Endothelial cell of umbilical vein (primary cell): Measurements from ENCODE around the gene EZR.

ENCODE experiments used
- CTCF ChIP-seq, 2 donors: IDR thresholded peaks; 1 replicate in 1 of 2; 2 replicates in 1 of 2; pipeline ENCODE4 v1.5.1; 2011; ENCODE audit warnings: low read length in 2 of 2, mild to moderate bottlenecking in 2 of 2, moderate library complexity in 2 of 2, control low read depth in 1 of 2, inconsistent platforms in 1 of 2, low read depth in 1 of 2; ENCODE audit not compliant: insufficient read depth in 1 of 2; ENCODE audit errors: extremely low read depth in 1 of 2
- EZH2 ChIP-seq: IDR thresholded peaks from 2 replicates; pipeline ENCODE4 v1.6.1; 2012; ENCODE audit warnings: borderline replicate concordance, low read depth, mild to moderate bottlenecking, moderate library complexity, low read length, inconsistent platforms; ENCODE audit not compliant: severe bottlenecking
- GATA2 ChIP-seq: IDR thresholded peaks from 2 replicates; pipeline ENCODE4 v1.7.0; 2011; ENCODE audit warnings: low read depth, mild to moderate bottlenecking, moderate library complexity, mixed read lengths, low read length; ENCODE audit not compliant: insufficient read length, insufficient read depth
- JUN ChIP-seq: IDR thresholded peaks from 2 replicates; pipeline ENCODE4 v1.6.1; 2011; ENCODE audit warnings: borderline replicate concordance, low read depth; ENCODE audit not compliant: insufficient read length, insufficient read depth
- MAX ChIP-seq: IDR thresholded peaks from 2 replicates; pipeline ENCODE4 v1.6.1; 2011; ENCODE audit not compliant: insufficient read depth, insufficient read length
- MYC ChIP-seq: IDR thresholded peaks from one replicate; pipeline ENCODE4 v1.6.1; 2011; ENCODE audit warnings: mild to moderate bottlenecking, low read depth, low read length
- POLR2A ChIP-seq: IDR thresholded peaks from 2 replicates; pipeline ENCODE4 v1.6.1; 2012; ENCODE audit warnings: low read depth, mild to moderate bottlenecking, control low read depth, low read length
- POLR2AphosphoS5 ChIP-seq: IDR thresholded peaks from 2 replicates; pipeline ENCODE4 v1.6.1; 2012; ENCODE audit warnings: low read depth, mild to moderate bottlenecking, control low read depth, low read length, moderate library complexity; ENCODE audit not compliant: insufficient read depth

GRCh38 chr6:158782432-158783166 lies 36.6 kb downstream of the EZR start:
- TF ChIP-seq CTCF (IDR thresholded peaks at IDR 0.05; ENCODE audit: extremely low read depth in 1 of 2, insufficient read depth in 1 of 2, low read depth in 1 of 2, low read length in 2 of 2) (no peak), EZH2 (no peak), POLR2A (no peak), POLR2AphosphoS5 (no peak), JUN (no peak), GATA2 (no peak), MAX (no peak), MYC (no peak)
